WTC11 (cell line): Measurements from ENCODE around the gene RPL10A. TPM values are rescaled to one million over a fixed set of nuclear protein-coding genes. Genes with fewer than 3 reads are reported as not detected.

Source experiments
- ATAC-seq: fragments of 200-7000 bp; cut with Tn5 transposase; 2 replicates; pipeline ENCODE4 v1.10.0; 2021; ENCODE audit warnings: mild to moderate bottlenecking, moderate library complexity
- CTCF ChIA-PET: fragments of 300-600 bp; sonication (Branson Sonifier 250); formaldehyde crosslinking; loops from one replicate; lab custom pipeline; 2021; ENCODE audit warnings: antibody characterized with exemption; lab: Charles Lee
- POLR2A ChIA-PET: fragments of 350-600 bp; sonication (Branson Sonifier 250); formaldehyde crosslinking; loops from one replicate; lab custom pipeline; 2021; ENCODE audit warnings: antibody characterized with exemption; lab: Charles Lee
- DNase-seq: peaks from one replicate; pipeline ENCODE4 v3.0.0; 2021; ENCODE audit warnings: low spot score
- H3K27ac Mint-ChIP-seq: 2 replicates; pipeline ENCODE4 v1.8.0; 2021; ENCODE audit warnings: mixed read lengths
- H3K27me3 Mint-ChIP-seq: 2 replicates; pipeline ENCODE4 v1.8.0; 2021; ENCODE audit warnings: low read depth, mild to moderate bottlenecking, moderate library complexity, mixed read lengths
- H3K36me3 Mint-ChIP-seq: 2 replicates; pipeline ENCODE4 v1.8.0; 2021; ENCODE audit warnings: mixed read lengths
- H3K4me1 Mint-ChIP-seq: 2 replicates; pipeline ENCODE4 v1.8.0; 2022; ENCODE audit warnings: mixed read lengths
- H3K4me3 Mint-ChIP-seq: 2 replicates; pipeline ENCODE4 v1.8.0; 2021; ENCODE audit warnings: mild to moderate bottlenecking, moderate library complexity, mixed read lengths
- H3K9me3 Mint-ChIP-seq: 2 replicates; pipeline ENCODE4 v1.8.0; 2021; ENCODE audit warnings: mixed read lengths
- FOXJ3 ChIP-seq: sonication (generic); formaldehyde crosslinking; IDR thresholded peaks from 2 replicates; pipeline ENCODE4 v1.9.0; 2021; ENCODE audit warnings: missing genetic modification reagents, mild to moderate bottlenecking, borderline replicate concordance
- GABPB1 ChIP-seq: sonication (generic); formaldehyde crosslinking; IDR thresholded peaks from 2 replicates; pipeline ENCODE4 v1.8.1; 2023; ENCODE audit warnings: mild to moderate bottlenecking, missing genetic modification reagents
- HMGXB4 ChIP-seq: sonication (generic); formaldehyde crosslinking; IDR thresholded peaks from 2 replicates; pipeline ENCODE4 v1.8.1; 2023; ENCODE audit warnings: mild to moderate bottlenecking, moderate library complexity, missing genetic modification reagents
- STAT6 ChIP-seq: sonication (generic); formaldehyde crosslinking; conservative IDR thresholded peaks from 2 replicates; pipeline ENCODE4 v1.8.1; 2023; ENCODE audit warnings: mild to moderate bottlenecking, low read depth, missing genetic modification reagents, moderate library complexity
- TEAD1 ChIP-seq: sonication (generic); formaldehyde crosslinking; IDR thresholded peaks from 2 replicates; pipeline ENCODE4 v1.8.0; 2022; ENCODE audit warnings: mild to moderate bottlenecking, missing genetic modification reagents
- TP53 ChIP-seq: sonication (generic); formaldehyde crosslinking; IDR thresholded peaks from 2 replicates; pipeline ENCODE4 v1.8.1; 2023; ENCODE audit warnings: mild to moderate bottlenecking, missing genetic modification reagents
- ZNF281 ChIP-seq: sonication (generic); formaldehyde crosslinking; IDR thresholded peaks from 2 replicates; pipeline ENCODE4 v1.8.0; 2023; ENCODE audit warnings: mild to moderate bottlenecking, missing genetic modification reagents
- total RNA-seq: library from RNA; stranded (reverse); gene quantifications from 3 replicates; pipeline ENCODE4 v1.2.3, GENCODE V29; 2021
- TF ChIP-seq, protein P1 (sequence below): fragments of 250-450 bp; sonication (Bioruptor Pico); IDR thresholded peaks from 2 replicates; pipeline ENCODE4 v1.9.0; 2021; ENCODE audit warnings: mild to moderate bottlenecking

The RPL10A gene
- total RNA-seq, 1 experiment from 2014 or later: 1,829 TPM

- TF ChIP-seq STAT6 (CRISPR knock-in tag) (no peak), TEAD1 (no peak), GABPB1 (CRISPR knock-in tag) (0 out of 2 replicates have a peak, but pooled peaks have one; percentile 18), FOXJ3 (no peak)
- TF ChIP-seq, protein P1, sequence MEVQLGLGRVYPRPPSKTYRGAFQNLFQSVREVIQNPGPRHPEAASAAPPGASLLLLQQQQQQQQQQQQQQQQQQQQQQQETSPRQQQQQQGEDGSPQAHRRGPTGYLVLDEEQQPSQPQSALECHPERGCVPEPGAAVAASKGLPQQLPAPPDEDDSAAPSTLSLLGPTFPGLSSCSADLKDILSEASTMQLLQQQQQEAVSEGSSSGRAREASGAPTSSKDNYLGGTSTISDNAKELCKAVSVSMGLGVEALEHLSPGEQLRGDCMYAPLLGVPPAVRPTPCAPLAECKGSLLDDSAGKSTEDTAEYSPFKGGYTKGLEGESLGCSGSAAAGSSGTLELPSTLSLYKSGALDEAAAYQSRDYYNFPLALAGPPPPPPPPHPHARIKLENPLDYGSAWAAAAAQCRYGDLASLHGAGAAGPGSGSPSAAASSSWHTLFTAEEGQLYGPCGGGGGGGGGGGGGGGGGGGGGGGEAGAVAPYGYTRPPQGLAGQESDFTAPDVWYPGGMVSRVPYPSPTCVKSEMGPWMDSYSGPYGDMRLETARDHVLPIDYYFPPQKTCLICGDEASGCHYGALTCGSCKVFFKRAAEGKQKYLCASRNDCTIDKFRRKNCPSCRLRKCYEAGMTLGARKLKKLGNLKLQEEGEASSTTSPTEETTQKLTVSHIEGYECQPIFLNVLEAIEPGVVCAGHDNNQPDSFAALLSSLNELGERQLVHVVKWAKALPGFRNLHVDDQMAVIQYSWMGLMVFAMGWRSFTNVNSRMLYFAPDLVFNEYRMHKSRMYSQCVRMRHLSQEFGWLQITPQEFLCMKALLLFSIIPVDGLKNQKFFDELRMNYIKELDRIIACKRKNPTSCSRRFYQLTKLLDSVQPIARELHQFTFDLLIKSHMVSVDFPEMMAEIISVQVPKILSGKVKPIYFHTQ (CRISPR knock-in tag): no peak
Measured at GRCh38 chr6:35449287-35449881, 18.8 kb upstream of the RPL10A start (continued).

- DNase-seq (no peak), ATAC-seq (no peak)
- H3K27ac Mint-ChIP-seq: peak overlapping the region; percentile 53; the same call in 1 of the 2 replicates
- TF ChIP-seq HMGXB4 (CRISPR knock-in tag) (no peak), TP53 (CRISPR knock-in tag) (no peak), ZNF281 (CRISPR knock-in tag) (no peak)
- H3K4me3 Mint-ChIP-seq: peak overlapping the region; percentile 66
- ChIA-PET POLR2A (interaction anchor here (0.6 to 1.9 kb wide), 8 partner anchors 32 to 582 kb away, joined by 3 to 5 read pairs (median 4); partner anchors contain the start of gene PPARD), CTCF (interaction anchor here (0.6 to 8.9 kb wide), 14 partner anchors 17 to 285 kb away, joined by 3 to 157 read pairs (median 4); partner anchors contain the start of genes ARMC12, DEF6, PPARD and RPL10A)
- no peaks in the 10 kb centered on the region for H3K9me3 Mint-ChIP-seq
- H3K36me3 Mint-ChIP-seq: peaks cover 13% of the 10 kb centered on the region
- peaks cover 11% of the 10 kb centered on the region for H3K27me3 Mint-ChIP-seq
- peaks cover 34% of the 10 kb centered on the region for H3K4me1 Mint-ChIP-seq
Measured at GRCh38 chr6:35451354-35452182, 16.6 kb upstream of the RPL10A start.
